ENCODE results near the gene AGO1. TPM values are rescaled to one million over a fixed set of nuclear protein-coding genes. Genes with fewer than 3 reads are reported as not detected.

AGO1 gene
- total and polyA plus RNA-seq, 10 of the 15 experiments (the other 5 are each of a cell fraction or from before 2014, with no cell fraction given): 1.8 to 24.0 (median 8.1) TPM

DNA sequence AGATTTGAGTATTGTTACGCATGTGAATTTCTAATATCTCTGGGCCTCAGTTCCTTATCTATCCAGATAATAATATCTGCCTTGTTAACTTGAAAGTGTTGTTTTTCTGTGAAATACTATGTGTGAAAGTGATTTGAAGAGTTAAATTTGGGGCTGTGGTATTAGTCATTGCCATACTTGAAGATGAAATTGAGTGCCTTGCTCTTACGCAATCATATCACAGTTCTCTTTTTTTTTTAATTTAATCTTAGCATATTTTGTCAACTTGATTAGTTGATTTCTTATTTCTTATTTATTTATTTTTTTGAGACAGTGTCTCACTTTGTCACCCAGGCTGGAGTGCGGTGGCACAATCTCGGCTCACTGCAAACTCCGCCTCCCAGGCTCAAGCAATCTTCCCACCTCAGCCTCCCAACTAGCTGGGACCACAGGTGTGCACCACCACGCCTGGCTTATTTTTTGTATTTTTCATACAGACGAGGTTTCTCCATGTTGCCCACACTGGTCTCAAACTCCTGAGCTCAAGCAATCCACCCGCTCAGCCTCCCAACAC lies 44.2 kb upstream of the AGO1 start:
- no peak overlapping the region for H3K27ac ChIP-seq (ENCODE audit: control insufficient read depth, insufficient read depth)
- RAD21 ChIA-PET (ENCODE audit: unreplicated experiment): no interaction called here
- no peaks in the 10 kb centered on the region for H3K79me2 ChIP-seq (ENCODE audit: control insufficient read depth, insufficient read depth, low read length)
- intact Hi-C loops (cut with micrococcal nuclease; ENCODE audit: unreplicated experiment) (no loop called here), in situ Hi-C loops (cut with MboI) (no loop called here)
- SMC1A ChIA-PET (ENCODE audit: uncharacterized antibody, unreplicated experiment): no interaction called here
- POLR2A ChIA-PET: no interaction called here
- no peak overlapping the region for H3K9ac ChIP-seq (ENCODE audit: control insufficient read depth, insufficient read depth, low read length)
- H4K20me1 ChIP-seq (ENCODE audit: control insufficient read depth, insufficient read depth): no peaks in the 10 kb centered on the region
- TF ChIP-seq E2F4 (IDR thresholded peaks at IDR 0.05; ENCODE audit: low read depth, low read length) (no peak), ZBED1 (IDR thresholded peaks at IDR 0.05; ENCODE audit: borderline replicate concordance) (no peak), POU2F2 (IDR thresholded peaks at IDR 0.05; ENCODE audit: borderline replicate concordance, low read depth, low read length) (no peak), NRF1 (conservative IDR thresholded peaks at IDR 0.05; ENCODE audit: low read depth, low read length) (no peak), ZBTB33 (IDR thresholded peaks at IDR 0.05) (no peak), TAF1 (IDR thresholded peaks at IDR 0.05; ENCODE audit: borderline replicate concordance, low read depth, low read length) (no peak), PBX3 (IDR thresholded peaks at IDR 0.05; ENCODE audit: insufficient replicate concordance, low read depth, low read length) (no peak), IRF4 (IDR thresholded peaks at IDR 0.05; ENCODE audit: low read depth, low read length) (no peak), MLLT1 (IDR thresholded peaks at IDR 0.05) (no peak), CBFB (IDR thresholded peaks at IDR 0.05; ENCODE audit: low read depth) (no peak), RAD21 (IDR thresholded peaks at IDR 0.05; ENCODE audit: insufficient read depth, low read depth, low read length) (no peak), RB1 (IDR thresholded peaks at IDR 0.05; ENCODE audit: borderline replicate concordance) (no peak), STAT1 (conservative IDR thresholded peaks at IDR 0.05) (no peak)
- TF ChIP-seq, protein P1, sequence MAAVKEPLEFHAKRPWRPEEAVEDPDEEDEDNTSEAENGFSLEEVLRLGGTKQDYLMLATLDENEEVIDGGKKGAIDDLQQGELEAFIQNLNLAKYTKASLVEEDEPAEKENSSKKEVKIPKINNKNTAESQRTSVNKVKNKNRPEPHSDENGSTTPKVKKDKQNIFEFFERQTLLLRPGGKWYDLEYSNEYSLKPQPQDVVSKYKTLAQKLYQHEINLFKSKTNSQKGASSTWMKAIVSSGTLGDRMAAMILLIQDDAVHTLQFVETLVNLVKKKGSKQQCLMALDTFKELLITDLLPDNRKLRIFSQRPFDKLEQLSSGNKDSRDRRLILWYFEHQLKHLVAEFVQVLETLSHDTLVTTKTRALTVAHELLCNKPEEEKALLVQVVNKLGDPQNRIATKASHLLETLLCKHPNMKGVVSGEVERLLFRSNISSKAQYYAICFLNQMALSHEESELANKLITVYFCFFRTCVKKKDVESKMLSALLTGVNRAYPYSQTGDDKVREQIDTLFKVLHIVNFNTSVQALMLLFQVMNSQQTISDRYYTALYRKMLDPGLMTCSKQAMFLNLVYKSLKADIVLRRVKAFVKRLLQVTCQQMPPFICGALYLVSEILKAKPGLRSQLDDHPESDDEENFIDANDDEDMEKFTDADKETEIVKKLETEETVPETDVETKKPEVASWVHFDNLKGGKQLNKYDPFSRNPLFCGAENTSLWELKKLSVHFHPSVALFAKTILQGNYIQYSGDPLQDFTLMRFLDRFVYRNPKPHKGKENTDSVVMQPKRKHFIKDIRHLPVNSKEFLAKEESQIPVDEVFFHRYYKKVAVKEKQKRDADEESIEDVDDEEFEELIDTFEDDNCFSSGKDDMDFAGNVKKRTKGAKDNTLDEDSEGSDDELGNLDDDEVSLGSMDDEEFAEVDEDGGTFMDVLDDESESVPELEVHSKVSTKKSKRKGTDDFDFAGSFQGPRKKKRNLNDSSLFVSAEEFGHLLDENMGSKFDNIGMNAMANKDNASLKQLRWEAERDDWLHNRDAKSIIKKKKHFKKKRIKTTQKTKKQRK (IDR thresholded peaks at IDR 0.05; ENCODE audit: low read depth, low read length): no peak
- TF ChIP-seq, protein P2, sequence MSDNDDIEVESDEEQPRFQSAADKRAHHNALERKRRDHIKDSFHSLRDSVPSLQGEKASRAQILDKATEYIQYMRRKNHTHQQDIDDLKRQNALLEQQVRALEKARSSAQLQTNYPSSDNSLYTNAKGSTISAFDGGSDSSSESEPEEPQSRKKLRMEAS (IDR thresholded peaks at IDR 0.05; ENCODE audit: low read depth, low read length): no peak
- FAIRE-seq (no peak), DNase-seq (ENCODE audit: low read depth, low spot score) (no peak), ATAC-seq (no peak)
- H3K4me3 ChIP-seq: no peak overlapping the region
- H3K36me3 ChIP-seq (ENCODE audit: control insufficient read depth in 2 of 2, insufficient read depth in 2 of 2, low read length in 1 of 2): no peaks in the 10 kb centered on the region; a peak in 1 of 4 replicates
- 85% methylated on average over 8 of the region's 8 CpGs for WGBS (ENCODE audit: insufficient coverage, insufficient replicate concordance, low lambda C conversion rate, missing lambda C conversion rate)
- no peaks in the 10 kb centered on the region for H3K27me3 ChIP-seq (replicated peaks in 1 of 2; ENCODE audit: control insufficient read depth in 2 of 2, insufficient read depth in 2 of 2, low read length in 1 of 2)
- no peak overlapping the region for H2AFZ ChIP-seq (ENCODE audit: control insufficient read depth, low read depth, low read length)
- H3K9me3 ChIP-seq (replicated peaks; ENCODE audit: control insufficient read depth, insufficient read depth, low read length): no peaks in the 10 kb centered on the region
- no peak overlapping the region for H3K4me2 ChIP-seq (ENCODE audit: control insufficient read depth, insufficient read depth)
- H3K4me1 ChIP-seq (ENCODE audit: control insufficient read depth, insufficient read depth, low read length): no peaks in the 10 kb centered on the region
- CTCF ChIA-PET: no interaction called here
- BruUV-seq (replicated peaks): no TSS peak
